ENCODE data around the gene DNAJC25. TPM values are rescaled to one million over a fixed set of nuclear protein-coding genes. Genes with fewer than 3 reads are reported as not detected.

The DNAJC25 gene
- total RNA-seq, 2 experiments from 2014 or later = 3.2 to 3.6 TPM

- POLR2A ChIA-PET = interaction anchor here (1.2 to 2.6 kb wide), 7 partner anchors 11 to 149 kb away, joined by 3 to 35 read pairs (median 5); partner anchors contain the start of gene GNG10
- H3K4me3 Mint-ChIP-seq = peak overlapping the region; percentile 85
- DNase-seq = no peak
- no peaks in the 10 kb centered on the region for H3K9me3 Mint-ChIP-seq
- CTCF ChIA-PET = interaction anchor here (1.4 kb wide), 2 partner anchors 10 to 443 kb away, joined by 5 to 8 read pairs; no protein-coding TSS in a partner anchor
- peaks cover 15% of the 10 kb centered on the region for H3K36me3 Mint-ChIP-seq (ENCODE audit: low read depth)
- H3K27ac Mint-ChIP-seq = peak overlapping the region; percentile 67
- peaks cover 38% of the 10 kb centered on the region for H3K4me1 Mint-ChIP-seq
- H3K27me3 Mint-ChIP-seq = no peaks in the 10 kb centered on the region
Measured at GRCh38 chr9:111632060-111632459, 926 bp downstream of the DNAJC25 start.

GRCh38 chr9:111632695-111633388, 1.7 kb downstream of the DNAJC25 start:
- H3K9me3 Mint-ChIP-seq = no peaks in the 10 kb centered on the region
- no peak overlapping the region for H3K27ac Mint-ChIP-seq
- no peak for DNase-seq
- CTCF ChIA-PET = interaction anchor here (1.4 kb wide), 1 partner anchor 442 kb away, joined by 5 read pairs; no protein-coding TSS in a partner anchor
- H3K4me3 Mint-ChIP-seq = peak overlapping the region; percentile 85
- no peaks in the 10 kb centered on the region for H3K27me3 Mint-ChIP-seq
- POLR2A ChIA-PET = interaction anchor here (1.2 to 2.6 kb wide), 3 partner anchors 11 to 51 kb away, joined by 3 to 19 read pairs (median 4); no protein-coding TSS in a partner anchor
- peaks cover 38% of the 10 kb centered on the region for H3K4me1 Mint-ChIP-seq
- H3K36me3 Mint-ChIP-seq (ENCODE audit: low read depth) = peaks cover 15% of the 10 kb centered on the region

GRCh38 chr9:111633389-111633736, 2.2 kb downstream of the DNAJC25 start:
- ChIA-PET CTCF (no interaction called here), POLR2A (no interaction called here)
- Mint-ChIP-seq H3K4me1 (peaks cover 38% of the 10 kb centered on the region), H3K9me3 (no peaks in the 10 kb centered on the region), H3K36me3 (ENCODE audit: low read depth) (peaks cover 15% of the 10 kb centered on the region), H3K4me3 (peak overlapping the region; percentile 15), H3K27me3 (no peaks in the 10 kb centered on the region), H3K27ac (no peak overlapping the region)
- no peak for DNase-seq

- H3K27ac Mint-ChIP-seq = no peak overlapping the region
- peaks cover 15% of the 10 kb centered on the region for H3K36me3 Mint-ChIP-seq (ENCODE audit: low read depth)
- POLR2A ChIA-PET = no interaction called here
- H3K4me3 Mint-ChIP-seq = no peak overlapping the region
- H3K27me3 Mint-ChIP-seq = no peaks in the 10 kb centered on the region
- H3K4me1 Mint-ChIP-seq = peaks cover 38% of the 10 kb centered on the region
- no peak for DNase-seq
- CTCF ChIA-PET = no interaction called here
- no peaks in the 10 kb centered on the region for H3K9me3 Mint-ChIP-seq
Measured at GRCh38 chr9:111634860-111635259, 3.7 kb downstream of the DNAJC25 start.

- H3K27me3 Mint-ChIP-seq = no peaks in the 10 kb centered on the region
- ChIA-PET CTCF (no interaction called here), POLR2A (no interaction called here)
- H3K27ac Mint-ChIP-seq = no peak overlapping the region
- H3K9me3 Mint-ChIP-seq = no peaks in the 10 kb centered on the region
- peaks cover 15% of the 10 kb centered on the region for H3K36me3 Mint-ChIP-seq (ENCODE audit: low read depth)
- no peak overlapping the region for H3K4me3 Mint-ChIP-seq
- peaks cover 25% of the 10 kb centered on the region for H3K4me1 Mint-ChIP-seq
- DNase-seq = no peak
Measured at GRCh38 chr9:111637421-111637950, 6.4 kb downstream of the DNAJC25 start.

- H3K27ac Mint-ChIP-seq = no peak overlapping the region
- H3K27me3 Mint-ChIP-seq = no peaks in the 10 kb centered on the region
- DNase-seq = no peak
- H3K4me1 Mint-ChIP-seq = no peaks in the 10 kb centered on the region
- no peaks in the 10 kb centered on the region for H3K9me3 Mint-ChIP-seq
- no peak overlapping the region for H3K4me3 Mint-ChIP-seq
- H3K36me3 Mint-ChIP-seq (ENCODE audit: low read depth) = peaks cover 34% of the 10 kb centered on the region
- POLR2A ChIA-PET = interaction anchor here (4.2 kb wide), 1 partner anchor 13 kb away, joined by 19 read pairs; the partner anchor contains the start of gene DNAJC25
- CTCF ChIA-PET = no interaction called here
Measured at GRCh38 chr9:111644195-111644772, 13.2 kb downstream of the DNAJC25 start.

- Mint-ChIP-seq H3K4me3 (no peak overlapping the region), H3K4me1 (no peaks in the 10 kb centered on the region), H3K27me3 (no peaks in the 10 kb centered on the region), H3K9me3 (no peaks in the 10 kb centered on the region), H3K36me3 (ENCODE audit: low read depth) (peaks cover 41% of the 10 kb centered on the region), H3K27ac (no peak overlapping the region)
- ChIA-PET CTCF (no interaction called here), POLR2A (interaction anchor here (1.4 to 4.2 kb wide), 2 partner anchors 14 to 15 kb away, joined by 3 to 19 read pairs; partner anchors contain the start of genes DNAJC25 and GNG10)
- DNase-seq = no peak
Measured at GRCh38 chr9:111645806-111646205, 14.7 kb downstream of the DNAJC25 start.

- Mint-ChIP-seq H3K9me3 (no peaks in the 10 kb centered on the region), H3K27ac (no peak overlapping the region), H3K36me3 (ENCODE audit: low read depth) (peaks cover 41% of the 10 kb centered on the region), H3K4me3 (no peak overlapping the region), H3K4me1 (no peaks in the 10 kb centered on the region), H3K27me3 (no peaks in the 10 kb centered on the region)
- no peak for DNase-seq
- POLR2A ChIA-PET = interaction anchor here (1.4 kb wide), 1 partner anchor 15 kb away, joined by 3 read pairs; the partner anchor contains the start of gene GNG10
- CTCF ChIA-PET = no interaction called here
Measured at GRCh38 chr9:111646417-111646816, 15.3 kb downstream of the DNAJC25 start.

GRCh38 chr9:111648066-111648465, 16.9 kb downstream of the DNAJC25 start:
- Mint-ChIP-seq H3K4me1 (no peaks in the 10 kb centered on the region), H3K9me3 (no peaks in the 10 kb centered on the region), H3K27me3 (no peaks in the 10 kb centered on the region), H3K27ac (no peak overlapping the region), H3K36me3 (ENCODE audit: low read depth) (peaks cover 39% of the 10 kb centered on the region), H3K4me3 (no peak overlapping the region)
- ChIA-PET POLR2A (no interaction called here), CTCF (no interaction called here)
- no peak for DNase-seq

- Mint-ChIP-seq H3K27ac (no peak overlapping the region), H3K4me3 (no peak overlapping the region), H3K36me3 (ENCODE audit: low read depth) (peaks cover 36% of the 10 kb centered on the region), H3K9me3 (no peaks in the 10 kb centered on the region), H3K27me3 (no peaks in the 10 kb centered on the region), H3K4me1 (no peaks in the 10 kb centered on the region)
- ChIA-PET POLR2A (interaction anchor here (1.2 to 1.5 kb wide), 2 partner anchors 12 to 13 kb away, joined by 4 read pairs; partner anchors contain the start of gene GNG10), CTCF (no interaction called here)
- DNase-seq = no peak
Measured at GRCh38 chr9:111649016-111649415, 17.9 kb downstream of the DNAJC25 start.

GRCh38 chr9:111657051-111657450, 25.9 kb downstream of the DNAJC25 start:
- Mint-ChIP-seq H3K4me3 (no peak overlapping the region), H3K27me3 (no peaks in the 10 kb centered on the region), H3K4me1 (peaks cover 8% of the 10 kb centered on the region), H3K9me3 (no peaks in the 10 kb centered on the region), H3K27ac (no peak overlapping the region), H3K36me3 (ENCODE audit: low read depth) (peaks cover 18% of the 10 kb centered on the region)
- POLR2A ChIA-PET = no interaction called here
- no peak for DNase-seq
- CTCF ChIA-PET = no interaction called here

GRCh38 chr9:111658943-111659342, 27.8 kb downstream of the DNAJC25 start:
- Mint-ChIP-seq H3K9me3 (no peaks in the 10 kb centered on the region), H3K4me1 (peaks cover 24% of the 10 kb centered on the region), H3K36me3 (ENCODE audit: low read depth) (peaks cover 22% of the 10 kb centered on the region), H3K4me3 (no peak overlapping the region), H3K27ac (no peak overlapping the region), H3K27me3 (no peaks in the 10 kb centered on the region)
- POLR2A ChIA-PET = no interaction called here
- DNase-seq = no peak
- CTCF ChIA-PET = no interaction called here

GRCh38 chr9:111659691-111660090, 28.6 kb downstream of the DNAJC25 start:
- H3K36me3 Mint-ChIP-seq (ENCODE audit: low read depth) = peaks cover 23% of the 10 kb centered on the region
- ChIA-PET CTCF (no interaction called here), POLR2A (no interaction called here)
- H3K9me3 Mint-ChIP-seq = no peaks in the 10 kb centered on the region
- no peak overlapping the region for H3K27ac Mint-ChIP-seq
- DNase-seq = no peak
- H3K27me3 Mint-ChIP-seq = no peaks in the 10 kb centered on the region
- peaks cover 26% of the 10 kb centered on the region for H3K4me1 Mint-ChIP-seq
- H3K4me3 Mint-ChIP-seq = no peak overlapping the region
